GM18870 (cell line): ENCODE measurements around the gene ANAPC2.

Experiments
- ATAC-seq: cut with Tn5 transposase; IDR thresholded peaks from one replicate; pipeline ENCODE4 v1.9.1; 2021; ENCODE audit warnings: moderate library complexity; ENCODE audit not compliant: unreplicated experiment

Gene ANAPC2

GRCh38 chr9:137227853-137228505, 39.6 kb upstream of the ANAPC2 start:
- ATAC-seq, result no peak

GRCh38 chr9:137227054-137227852, 38.9 kb upstream of the ANAPC2 start, which contains the start of gene RNF224:
RNF224 (plus strand) TSS chr9:137227502; CDS start chr9:137228336, 834 bp downstream.
- ATAC-seq, result no peak

- ATAC-seq, result no peak
Measured at GRCh38 chr9:137226338-137227053, 38.1 kb upstream of the ANAPC2 start.

- ATAC-seq, result no peak
Measured at GRCh38 chr9:137225699-137226331, 37.5 kb upstream of the ANAPC2 start.

- ATAC-seq, result no peak
Measured at GRCh38 chr9:137224830-137225694, 36.7 kb upstream of the ANAPC2 start, which contains the start of gene CYSRT1. CYSRT1 (plus strand) TSS chr9:137225174; CDS start chr9:137225622, 448 bp downstream.

- peak; percentile 66 for ATAC-seq
Measured at GRCh38 chr9:137223078-137223970, 35.0 kb upstream of the ANAPC2 start.

GRCh38 chr9:137222190-137223077, 34.1 kb upstream of the ANAPC2 start, which contains the start of gene RNF208:
RNF208 (minus strand) TSS chr9:137222240; CDS start chr9:137221212, 1,028 bp downstream.
- ATAC-seq, result peak; percentile 1

GRCh38 chr9:137221506-137222111, 33.2 kb upstream of the ANAPC2 start:
- no peak for ATAC-seq

- ATAC-seq, result no peak
Measured at GRCh38 chr9:137221095-137221505, 32.7 kb upstream of the ANAPC2 start.

GRCh38 chr9:137220317-137221094, 32.1 kb upstream of the ANAPC2 start:
- no peak for ATAC-seq

- ATAC-seq, result no peak
Measured at GRCh38 chr9:137219757-137220316, 31.5 kb upstream of the ANAPC2 start.

GRCh38 chr9:137218754-137219271, 30.5 kb upstream of the ANAPC2 start:
- no peak for ATAC-seq

GRCh38 chr9:137218212-137218753, 29.9 kb upstream of the ANAPC2 start:
- ATAC-seq, result no peak

- ATAC-seq, result no peak
Measured at GRCh38 chr9:137217276-137218211, 29.2 kb upstream of the ANAPC2 start.
